SHP77 (cell line): Measurements from ENCODE around the gene MBD3L3.
"Not testable (repeated sequence)": the region's sequence is repeated elsewhere in the genome, so short reads cannot be mapped to it uniquely, and the experiment has no call there.

Source experiments
- DNase-seq, 2 experiments: peaks; one replicate each; lab custom pipeline; 2025; lab: John Stamatoyannopoulos, UW

The MBD3L3 gene

GRCh38 chr19:7058576-7058975, at the start of gene MBD3L3:
Gene MBD3L3, minus strand, starts transcription at chr19:7058676. Its CDS starts 71 bp downstream, at chr19:7058605.
- DNase-seq = not testable (repeated sequence)

- DNase-seq = no peak
Observed at GRCh38 chr19:7106711-7107657, 48.5 kb upstream of the MBD3L3 start.

- DNase-seq = no peak
Observed at GRCh38 chr19:7104747-7105447, 46.4 kb upstream of the MBD3L3 start.

- no peak for DNase-seq
Observed at GRCh38 chr19:7101498-7102253, 43.2 kb upstream of the MBD3L3 start.

- no peak for DNase-seq
Observed at GRCh38 chr19:7099597-7099921, 41.1 kb upstream of the MBD3L3 start.

- DNase-seq = peak; percentile 83 to 95
Observed at GRCh38 chr19:7098701-7099596, 40.5 kb upstream of the MBD3L3 start.

GRCh38 chr19:7098096-7098495, 39.6 kb upstream of the MBD3L3 start:
- DNase-seq = no peak

GRCh38 chr19:7088999-7089398, 30.5 kb upstream of the MBD3L3 start:
- no peak for DNase-seq

- DNase-seq = no peak
Observed at GRCh38 chr19:7083076-7083956, 24.8 kb upstream of the MBD3L3 start.

- no peak for DNase-seq
Observed at GRCh38 chr19:7078008-7078407, 19.5 kb upstream of the MBD3L3 start.

GRCh38 chr19:7076151-7076550, 17.7 kb upstream of the MBD3L3 start:
- DNase-seq = no peak

GRCh38 chr19:7074705-7075282, 16.3 kb upstream of the MBD3L3 start:
- DNase-seq = no peak

- no peak for DNase-seq
Observed at GRCh38 chr19:7072541-7072940, 14.1 kb upstream of the MBD3L3 start.

- no peak for DNase-seq
Observed at GRCh38 chr19:7069904-7070226, 11.4 kb upstream of the MBD3L3 start.

GRCh38 chr19:7069042-7069903, 10.8 kb upstream of the MBD3L3 start, which contains the start of gene ZNF557:
Gene ZNF557, plus strand, starts transcription at chr19:7069703. Its CDS starts 5,372 bp downstream, at chr19:7075075.
- peak; percentile 91 to 92 for DNase-seq

- DNase-seq = no peak
Observed at GRCh38 chr19:7068599-7068998, 10.1 kb upstream of the MBD3L3 start.

GRCh38 chr19:7067716-7068115, 9.2 kb upstream of the MBD3L3 start:
- no peak for DNase-seq

- peak; percentile 31 to 60 for DNase-seq
Observed at GRCh38 chr19:7067122-7067521, 8.6 kb upstream of the MBD3L3 start.

GRCh38 chr19:7063764-7064418, 5.4 kb upstream of the MBD3L3 start:
- DNase-seq = no peak
